ENCODE results near the gene PROZ.

Gene PROZ

GRCh38 chr13:113216254-113217048 is 58.0 kb downstream of the PROZ start:
- DNase-seq (ENCODE audit: extremely low read depth, low read depth): no peak
- TF ChIP-seq CTCF (IDR thresholded peaks at IDR 0.05; ENCODE audit: low read depth, low read length): no peak

GRCh38 chr13:113218586-113218985 is 60.1 kb downstream of the PROZ start:
- no peak for DNase-seq (ENCODE audit: extremely low read depth, low read depth)
- no peak for TF ChIP-seq CTCF (IDR thresholded peaks at IDR 0.05; ENCODE audit: low read depth, low read length)

GRCh38 chr13:113219256-113219940 is 61.0 kb downstream of the PROZ start:
- no peak for TF ChIP-seq CTCF (IDR thresholded peaks at IDR 0.05; ENCODE audit: low read depth, low read length)
- DNase-seq (ENCODE audit: extremely low read depth, low read depth): no peak

GRCh38 chr13:113220141-113220598 is 61.7 kb downstream of the PROZ start:
- TF ChIP-seq CTCF (IDR thresholded peaks at IDR 0.05; ENCODE audit: low read depth, low read length): no peak
- no peak for DNase-seq (ENCODE audit: extremely low read depth, low read depth)

- TF ChIP-seq CTCF (IDR thresholded peaks at IDR 0.05; ENCODE audit: low read depth, low read length): peak; percentile 25
- no peak for DNase-seq (ENCODE audit: extremely low read depth, low read depth)
These were observed 62.4 kb downstream of the PROZ start for GRCh38 chr13:113220877-113221276.
